MCF 10A (cell line): Measurements from ENCODE around the gene NES. TPM values are rescaled to one million over a fixed set of nuclear protein-coding genes. Genes with fewer than 3 reads are reported as not detected.

ENCODE experiments used
- BruUV-seq: library from RNA; stranded (reverse); fragments of 400-500 nt; replicated peaks from 2 replicates; lab custom pipeline; 2021; lab: Mats Ljungman, UMichigan
- CTCF ChIA-PET: fragments of 300-600 bp; sonication (Branson Sonifier 250); formaldehyde crosslinking; extraction: SDS; loops from one replicate; lab custom pipeline; 2021; ENCODE audit warnings: antibody characterized with exemption, inconsistent platforms; lab: Yijun Ruan, JAX
- POLR2A ChIA-PET: fragments of 300-600, 350-650 bp; sonication (Branson Sonifier 250); formaldehyde crosslinking; extraction: SDS; loops from one replicate; lab custom pipeline; 2020; ENCODE audit warnings: antibody characterized with exemption, inconsistent platforms; lab: Yijun Ruan, JAX
- DNase-seq: peaks from one replicate; pipeline ENCODE4 v3.0.0-alpha.2; 2018; ENCODE audit not compliant: unreplicated experiment
- H3K27ac Mint-ChIP-seq: one replicate; pipeline ENCODE4 v1.8.0; 2022; ENCODE audit warnings: mild to moderate bottlenecking, low read depth, mixed read lengths; ENCODE audit not compliant: unreplicated experiment
- H3K27me3 Mint-ChIP-seq: one replicate; pipeline ENCODE4 v1.8.0; 2022; ENCODE audit warnings: mixed read lengths; ENCODE audit not compliant: insufficient read depth, unreplicated experiment
- H3K36me3 Mint-ChIP-seq: one replicate; pipeline ENCODE4 v1.8.0; 2022; ENCODE audit warnings: mild to moderate bottlenecking, moderate library complexity, mixed read lengths; ENCODE audit not compliant: insufficient read depth, unreplicated experiment
- H3K4me1 Mint-ChIP-seq: one replicate; pipeline ENCODE4 v1.8.0; 2022; ENCODE audit warnings: mixed read lengths; ENCODE audit not compliant: insufficient read depth, unreplicated experiment
- H3K4me3 Mint-ChIP-seq: one replicate; pipeline ENCODE4 v1.8.0; 2022; ENCODE audit warnings: mild to moderate bottlenecking, moderate library complexity, mixed read lengths; ENCODE audit not compliant: unreplicated experiment
- H3K9me3 Mint-ChIP-seq: one replicate; pipeline ENCODE4 v1.8.0; 2022; ENCODE audit warnings: mixed read lengths; ENCODE audit not compliant: unreplicated experiment
- intact Hi-C: fragments of 100-400 bp; cut with micrococcal nuclease; formaldehyde crosslinking; loops from 2 replicates; pipeline ENCODE4 v1.14.1; 2022
- total RNA-seq: library from RNA; stranded (reverse); gene quantifications from 2 replicates; pipeline ENCODE4 v1.2.3, GENCODE V29; 2022
- TF ChIP-seq, protein P1 (sequence below): fragments of 200-600 bp; IDR thresholded peaks from one replicate; pipeline ENCODE4 v1.8.0; 2022; ENCODE audit warnings: antibody characterized with exemption, mild to moderate bottlenecking; ENCODE audit not compliant: unreplicated experiment

NES gene
- total RNA-seq, 1 experiment from 2014 or later, result not detected

DNA sequence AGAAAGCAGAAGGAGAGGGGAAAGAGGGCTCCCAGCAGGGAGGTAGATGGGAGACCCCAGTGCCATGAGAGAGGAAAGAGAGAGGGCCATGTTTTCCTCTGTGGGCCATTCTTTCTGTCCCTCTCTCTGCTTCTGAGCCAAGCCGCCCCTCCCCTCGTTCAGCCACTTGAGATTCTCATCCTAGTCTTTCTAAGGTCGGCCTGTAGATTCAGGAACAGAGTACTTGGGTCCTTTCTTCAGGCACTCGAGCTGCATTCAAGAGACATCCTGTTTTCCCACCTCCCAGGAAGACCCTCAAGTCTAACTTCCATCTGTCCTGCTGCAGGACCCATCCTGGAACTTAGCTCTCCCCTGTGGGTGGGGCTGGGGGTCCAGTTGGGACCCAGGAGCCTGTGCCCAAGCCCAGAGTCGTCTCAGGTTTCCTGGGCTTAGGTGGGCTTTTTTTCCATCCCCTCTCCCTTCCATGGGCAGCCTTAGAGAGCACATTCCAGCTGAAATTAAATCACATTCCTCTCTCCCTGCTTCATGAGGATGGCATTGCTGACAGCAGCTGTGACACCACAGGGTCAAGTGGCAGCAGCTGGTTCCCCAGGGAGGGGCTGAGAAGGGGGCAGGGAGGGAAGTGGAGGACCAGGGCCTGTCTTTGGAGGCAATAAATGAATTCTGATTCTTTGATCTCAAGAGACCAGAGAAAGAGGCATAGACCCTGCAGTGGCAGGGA, 13.0 kb downstream of the NES start:
- H3K4me3 Mint-ChIP-seq, result no peak overlapping the region
- H3K27me3 Mint-ChIP-seq, result no peaks in the 10 kb centered on the region
- peaks cover 43% of the 10 kb centered on the region for H3K4me1 Mint-ChIP-seq
- POLR2A ChIA-PET, result no interaction called here
- BruUV-seq, result no TSS peak
- CTCF ChIA-PET, result interaction anchor here (0.7 to 13.0 kb wide), 6 partner anchors 16 to 106 kb away, joined by 3 to 552 read pairs (median 7); partner anchors contain the start of genes HAPLN2 and NES
- TF ChIP-seq, protein P1, sequence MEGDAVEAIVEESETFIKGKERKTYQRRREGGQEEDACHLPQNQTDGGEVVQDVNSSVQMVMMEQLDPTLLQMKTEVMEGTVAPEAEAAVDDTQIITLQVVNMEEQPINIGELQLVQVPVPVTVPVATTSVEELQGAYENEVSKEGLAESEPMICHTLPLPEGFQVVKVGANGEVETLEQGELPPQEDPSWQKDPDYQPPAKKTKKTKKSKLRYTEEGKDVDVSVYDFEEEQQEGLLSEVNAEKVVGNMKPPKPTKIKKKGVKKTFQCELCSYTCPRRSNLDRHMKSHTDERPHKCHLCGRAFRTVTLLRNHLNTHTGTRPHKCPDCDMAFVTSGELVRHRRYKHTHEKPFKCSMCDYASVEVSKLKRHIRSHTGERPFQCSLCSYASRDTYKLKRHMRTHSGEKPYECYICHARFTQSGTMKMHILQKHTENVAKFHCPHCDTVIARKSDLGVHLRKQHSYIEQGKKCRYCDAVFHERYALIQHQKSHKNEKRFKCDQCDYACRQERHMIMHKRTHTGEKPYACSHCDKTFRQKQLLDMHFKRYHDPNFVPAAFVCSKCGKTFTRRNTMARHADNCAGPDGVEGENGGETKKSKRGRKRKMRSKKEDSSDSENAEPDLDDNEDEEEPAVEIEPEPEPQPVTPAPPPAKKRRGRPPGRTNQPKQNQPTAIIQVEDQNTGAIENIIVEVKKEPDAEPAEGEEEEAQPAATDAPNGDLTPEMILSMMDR, result no peak
- DNase-seq, result no peak
- H3K36me3 Mint-ChIP-seq, result peaks cover 11% of the 10 kb centered on the region
- no peak overlapping the region for H3K27ac Mint-ChIP-seq
- no peaks in the 10 kb centered on the region for H3K9me3 Mint-ChIP-seq
- intact Hi-C loops, result no loop called here

DNA sequence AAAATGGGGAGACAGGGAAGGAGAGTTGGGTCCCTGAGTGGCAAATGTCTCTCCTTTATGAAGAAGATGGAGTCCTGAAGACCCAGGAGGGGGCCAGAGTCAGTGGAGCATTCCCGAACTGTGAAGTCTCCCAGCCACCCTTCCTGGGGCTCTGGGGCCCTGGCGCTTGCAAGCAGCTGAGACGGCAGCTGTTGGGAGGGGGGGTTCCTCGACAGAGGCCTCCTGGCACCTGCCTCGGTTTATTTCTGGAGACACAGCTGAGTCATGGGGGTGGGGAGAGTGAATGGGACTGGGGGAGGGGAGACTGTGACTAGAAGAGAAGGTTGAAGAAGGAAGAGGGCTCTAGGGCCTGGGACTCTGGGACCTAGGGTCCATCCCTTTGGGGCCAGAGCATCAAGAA, 14.0 kb downstream of the NES start:
- TF ChIP-seq, protein P1, result no peak
- Mint-ChIP-seq H3K9me3 (no peaks in the 10 kb centered on the region), H3K27me3 (no peaks in the 10 kb centered on the region), H3K36me3 (peaks cover 12% of the 10 kb centered on the region), H3K4me3 (no peak overlapping the region), H3K27ac (no peak overlapping the region), H3K4me1 (peaks cover 44% of the 10 kb centered on the region)
- CTCF ChIA-PET, result interaction anchor here (1.1 to 13.0 kb wide), 3 partner anchors 17 to 63 kb away, joined by 3 to 552 read pairs (median 396); partner anchors contain the start of genes HAPLN2 and NES
- POLR2A ChIA-PET, result interaction anchor here (0.6 to 1.4 kb wide), 2 partner anchors 23 to 104 kb away, joined by 3 to 4 read pairs; partner anchors contain the start of gene PRCC
- no TSS peak for BruUV-seq
- intact Hi-C loops, result no loop called here
- peak; percentile 35 for DNase-seq

DNA sequence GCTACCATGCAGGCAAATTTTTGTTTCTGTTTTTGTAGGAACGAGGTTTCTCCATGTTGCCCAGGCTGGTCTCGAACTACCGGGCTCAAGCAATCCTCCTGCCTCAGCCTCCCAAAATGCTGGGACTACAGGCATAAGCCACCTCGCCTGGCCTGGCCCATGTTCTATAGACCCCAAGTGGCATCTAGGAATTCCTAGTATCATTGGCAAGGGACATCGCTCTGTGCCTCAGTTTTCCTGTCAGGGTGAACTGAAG, 14.5 kb downstream of the NES start:
- BruUV-seq, result no TSS peak

More for the DNA sequence above, 14.5 kb downstream of the NES start:
- Mint-ChIP-seq H3K27ac (no peak overlapping the region), H3K4me1 (peaks cover 48% of the 10 kb centered on the region), H3K9me3 (no peaks in the 10 kb centered on the region), H3K27me3 (no peaks in the 10 kb centered on the region), H3K4me3 (no peak overlapping the region), H3K36me3 (peaks cover 13% of the 10 kb centered on the region)
- TF ChIP-seq, protein P1, result no peak
- ChIA-PET POLR2A (interaction anchor here (0.6 to 3.6 kb wide), 3 partner anchors 24 to 105 kb away, joined by 3 to 58 read pairs (median 4); partner anchors contain the start of genes ISG20L2, METTL25B and PRCC), CTCF (interaction anchor here (0.9 to 13.0 kb wide), 5 partner anchors 18 to 176 kb away, joined by 3 to 552 read pairs (median 18); partner anchors contain the start of genes CRABP2, HAPLN2 and NES)
- intact Hi-C loops, result no loop called here
- DNase-seq, result no peak
